ENCODE measurements around the gene SEMA5B.

The SEMA5B gene

DNA sequence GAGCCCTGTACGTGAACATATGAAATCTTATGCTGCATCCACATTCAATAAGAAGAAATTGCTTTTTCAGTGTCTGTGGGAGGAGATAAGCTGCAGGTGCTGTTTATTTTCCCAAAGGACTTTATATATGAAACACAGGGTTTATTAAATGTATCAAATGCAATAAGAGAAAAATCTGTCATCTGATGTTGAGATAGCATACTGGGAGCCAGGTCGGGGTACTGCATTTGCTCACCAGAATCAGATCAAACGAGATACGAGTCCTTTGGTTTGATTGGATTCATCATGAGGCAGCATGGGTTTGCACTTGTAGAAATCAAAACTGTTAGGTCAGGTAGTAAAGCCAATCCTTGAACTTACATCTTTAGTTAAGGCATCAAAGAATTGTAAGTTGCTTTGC, 141.3 kb downstream of the SEMA5B start:
- H3K27ac ChIP-seq (ENCODE audit: low read depth, low read length): no peak overlapping the region
- H3K9ac ChIP-seq (ENCODE audit: low read length): no peak overlapping the region
- H4K20me1 ChIP-seq (ENCODE audit: low read depth, low read length): no peaks in the 10 kb centered on the region

GRCh38 chr3:122882361-122882947, 145.1 kb downstream of the SEMA5B start:
- Histone ChIP-seq H3K4me3 (ENCODE audit: insufficient read depth, low read length, poor library complexity, severe bottlenecking) (no peak overlapping the region), H3K27me3 (ENCODE audit: low read length) (no peaks in the 10 kb centered on the region), H3K9ac (ENCODE audit: low read length) (no peak overlapping the region), H3K36me3 (ENCODE audit: low read length) (no peaks in the 10 kb centered on the region), H3K9me3 (ENCODE audit: insufficient read depth, low read length) (no peaks in the 10 kb centered on the region), H3K9me2 (replicated peaks; ENCODE audit: insufficient read depth, low read length) (no peaks in the 10 kb centered on the region), H3K27ac (ENCODE audit: low read depth, low read length) (no peak overlapping the region), H4K20me1 (ENCODE audit: low read depth, low read length) (no peaks in the 10 kb centered on the region), H3K79me2 (ENCODE audit: insufficient read depth, low read length) (no peaks in the 10 kb centered on the region), H2AFZ (ENCODE audit: low read depth, low read length, severe bottlenecking) (no peak overlapping the region), H3F3A (ENCODE audit: insufficient read depth) (no peaks in the 10 kb centered on the region), H3K4me2 (ENCODE audit: low read depth, low read length, poor library complexity, severe bottlenecking) (no peak overlapping the region)
- TF ChIP-seq CTCF (IDR thresholded peaks at IDR 0.05; ENCODE audit: insufficient read depth, low read length, poor library complexity, severe bottlenecking): no peak
- no peak for TF ChIP-seq EZH2phosphoT487 (conservative IDR thresholded peaks at IDR 0.05; ENCODE audit: low read length)

More for the DNA sequence above, 141.3 kb downstream of the SEMA5B start:
- no peaks in the 10 kb centered on the region for H3K9me3 ChIP-seq (ENCODE audit: insufficient read depth, low read length)
- no peaks in the 10 kb centered on the region for H3F3A ChIP-seq (ENCODE audit: insufficient read depth)
- H3K79me2 ChIP-seq (ENCODE audit: insufficient read depth, low read length): no peaks in the 10 kb centered on the region
- no peaks in the 10 kb centered on the region for H3K36me3 ChIP-seq (ENCODE audit: low read length)
- H3K4me3 ChIP-seq (ENCODE audit: insufficient read depth, low read length, poor library complexity, severe bottlenecking): no peak overlapping the region
- no peak overlapping the region for H2AFZ ChIP-seq (ENCODE audit: low read depth, low read length, severe bottlenecking)
- H3K9me2 ChIP-seq (replicated peaks; ENCODE audit: insufficient read depth, low read length): no peaks in the 10 kb centered on the region
- H3K27me3 ChIP-seq (ENCODE audit: low read length): no peaks in the 10 kb centered on the region
- no peak overlapping the region for H3K4me2 ChIP-seq (ENCODE audit: low read depth, low read length, poor library complexity, severe bottlenecking)
- TF ChIP-seq CTCF (IDR thresholded peaks at IDR 0.05; ENCODE audit: insufficient read depth, low read length, poor library complexity, severe bottlenecking) (no peak), EZH2phosphoT487 (conservative IDR thresholded peaks at IDR 0.05; ENCODE audit: low read length) (no peak)

DNA sequence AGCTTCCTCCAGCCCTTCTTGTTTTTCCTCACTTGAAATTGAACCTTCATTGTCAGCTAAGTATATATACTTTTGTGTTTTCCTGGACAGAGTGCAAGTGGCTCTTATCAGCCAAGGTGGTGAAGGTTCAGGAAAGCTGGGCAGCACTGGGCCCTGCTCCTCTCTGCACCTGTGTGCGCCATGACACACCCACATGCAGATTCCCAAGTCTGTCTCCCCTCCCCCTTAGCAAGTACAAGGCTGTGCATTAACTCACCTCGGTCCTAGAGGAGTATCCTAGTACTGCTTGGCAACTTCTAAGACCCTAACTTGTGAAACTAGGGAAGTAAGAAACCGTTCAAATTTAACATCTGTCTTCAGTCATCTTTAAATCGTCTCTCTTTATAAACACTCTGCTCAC, 146.9 kb downstream of the SEMA5B start:
- H3K79me2 ChIP-seq (ENCODE audit: insufficient read depth, low read length): no peaks in the 10 kb centered on the region
- H3K9ac ChIP-seq (ENCODE audit: low read length): no peak overlapping the region
- H3K27ac ChIP-seq (ENCODE audit: low read depth, low read length): no peak overlapping the region
- H3K27me3 ChIP-seq (ENCODE audit: low read length): no peaks in the 10 kb centered on the region
- no peaks in the 10 kb centered on the region for H3K9me3 ChIP-seq (ENCODE audit: insufficient read depth, low read length)
- TF ChIP-seq EZH2phosphoT487 (conservative IDR thresholded peaks at IDR 0.05; ENCODE audit: low read length): no peak
- no peak for TF ChIP-seq CTCF (IDR thresholded peaks at IDR 0.05; ENCODE audit: insufficient read depth, low read length, poor library complexity, severe bottlenecking)
- H3K4me3 ChIP-seq (ENCODE audit: insufficient read depth, low read length, poor library complexity, severe bottlenecking): no peak overlapping the region
- H3K4me2 ChIP-seq (ENCODE audit: low read depth, low read length, poor library complexity, severe bottlenecking): no peak overlapping the region
- no peaks in the 10 kb centered on the region for H4K20me1 ChIP-seq (ENCODE audit: low read depth, low read length)
- no peaks in the 10 kb centered on the region for H3K36me3 ChIP-seq (ENCODE audit: low read length)
- no peak overlapping the region for H2AFZ ChIP-seq (ENCODE audit: low read depth, low read length, severe bottlenecking)
- no peaks in the 10 kb centered on the region for H3F3A ChIP-seq (ENCODE audit: insufficient read depth)
- H3K9me2 ChIP-seq (replicated peaks; ENCODE audit: insufficient read depth, low read length): no peaks in the 10 kb centered on the region
